Loucy (cell line): ENCODE data around the gene CFAP251.

Source experiments
- H2AFZ ChIP-seq: fragments of 200-600 bp; sonication (generic); 2 replicates; pipeline ENCODE4 v1.6.0; 2016; ENCODE audit warnings: antibody characterized with exemption, mild to moderate bottlenecking, low read length, moderate library complexity
- H3F3A ChIP-seq: fragments of 200-600 bp; 2 replicates; pipeline ENCODE4 v1.6.0; 2016; ENCODE audit warnings: antibody characterized with exemption, low read depth, mild to moderate bottlenecking
- H3K27me3 ChIP-seq: fragments of 200-600 bp; sonication (generic); 2 replicates; pipeline ENCODE4 v1.6.1; 2014; ENCODE audit warnings: low read length, mild to moderate bottlenecking; ENCODE audit not compliant: insufficient read depth, poor library complexity, severe bottlenecking
- H3K36me3 ChIP-seq: fragments of 200-600 bp; sonication (generic); 2 replicates; pipeline ENCODE4 v1.6.1; 2016; ENCODE audit warnings: low read length; ENCODE audit not compliant: insufficient read depth
- H3K4me1 ChIP-seq: fragments of 200-600 bp; sonication (generic); 2 replicates; pipeline ENCODE4 v1.5.1; 2014; ENCODE audit warnings: low read length, mild to moderate bottlenecking; ENCODE audit not compliant: insufficient read depth, poor library complexity, severe bottlenecking
- H3K4me2 ChIP-seq: fragments of 200-600 bp; sonication (generic); 2 replicates; pipeline ENCODE4 v1.6.0; 2014; ENCODE audit warnings: antibody characterized with exemption, low read length, low read depth, mild to moderate bottlenecking; ENCODE audit not compliant: poor library complexity, severe bottlenecking
- H3K4me3 ChIP-seq: fragments of 200-600 bp; sonication (generic); 2 replicates; pipeline ENCODE4 v1.5.1; 2014; ENCODE audit warnings: low read length, mild to moderate bottlenecking, mixed read lengths; ENCODE audit not compliant: poor library complexity, severe bottlenecking
- H3K79me2 ChIP-seq: fragments of 200-600 bp; sonication (generic); 2 replicates; pipeline ENCODE4 v1.6.1; 2014; ENCODE audit warnings: low read length; ENCODE audit not compliant: insufficient read depth
- H3K9ac ChIP-seq: fragments of 200-600 bp; sonication (generic); 2 replicates; pipeline ENCODE4 v1.6.0; 2014; ENCODE audit warnings: mild to moderate bottlenecking, low read depth, low read length, moderate library complexity; ENCODE audit not compliant: poor library complexity, severe bottlenecking
- H3K9me2 ChIP-seq: fragments of 200-600 bp; sonication (generic); replicated peaks from 2 replicates; pipeline ENCODE4 v1.6.1; 2016; ENCODE audit warnings: low read depth, low read length, mixed read lengths
- H3K9me3 ChIP-seq: fragments of 200-600 bp; sonication (generic); 2 replicates; pipeline ENCODE4 v1.6.1; 2014; ENCODE audit warnings: mild to moderate bottlenecking, antibody characterized with exemption, low read length, low read depth; ENCODE audit not compliant: insufficient read depth
- H4K20me1 ChIP-seq: fragments of 200-600 bp; sonication (generic); 2 replicates; pipeline ENCODE4 v1.6.0; 2014; ENCODE audit warnings: antibody characterized with exemption, low read length, mild to moderate bottlenecking; ENCODE audit not compliant: insufficient read depth, poor library complexity, severe bottlenecking
- EZH2phosphoT487 ChIP-seq: fragments of 200-600 bp; IDR thresholded peaks from 2 replicates; pipeline ENCODE4 v1.6.1; 2018; ENCODE audit warnings: antibody characterized with exemption, mild to moderate bottlenecking, moderate library complexity, borderline replicate concordance
- TF ChIP-seq, protein P1 (sequence below): fragments of 200-600 bp; sonication (generic); conservative IDR thresholded peaks from 2 replicates; pipeline ENCODE4 v1.5.1; 2014; ENCODE audit warnings: mild to moderate bottlenecking, antibody characterized with exemption, low read length

CFAP251 gene

DNA sequence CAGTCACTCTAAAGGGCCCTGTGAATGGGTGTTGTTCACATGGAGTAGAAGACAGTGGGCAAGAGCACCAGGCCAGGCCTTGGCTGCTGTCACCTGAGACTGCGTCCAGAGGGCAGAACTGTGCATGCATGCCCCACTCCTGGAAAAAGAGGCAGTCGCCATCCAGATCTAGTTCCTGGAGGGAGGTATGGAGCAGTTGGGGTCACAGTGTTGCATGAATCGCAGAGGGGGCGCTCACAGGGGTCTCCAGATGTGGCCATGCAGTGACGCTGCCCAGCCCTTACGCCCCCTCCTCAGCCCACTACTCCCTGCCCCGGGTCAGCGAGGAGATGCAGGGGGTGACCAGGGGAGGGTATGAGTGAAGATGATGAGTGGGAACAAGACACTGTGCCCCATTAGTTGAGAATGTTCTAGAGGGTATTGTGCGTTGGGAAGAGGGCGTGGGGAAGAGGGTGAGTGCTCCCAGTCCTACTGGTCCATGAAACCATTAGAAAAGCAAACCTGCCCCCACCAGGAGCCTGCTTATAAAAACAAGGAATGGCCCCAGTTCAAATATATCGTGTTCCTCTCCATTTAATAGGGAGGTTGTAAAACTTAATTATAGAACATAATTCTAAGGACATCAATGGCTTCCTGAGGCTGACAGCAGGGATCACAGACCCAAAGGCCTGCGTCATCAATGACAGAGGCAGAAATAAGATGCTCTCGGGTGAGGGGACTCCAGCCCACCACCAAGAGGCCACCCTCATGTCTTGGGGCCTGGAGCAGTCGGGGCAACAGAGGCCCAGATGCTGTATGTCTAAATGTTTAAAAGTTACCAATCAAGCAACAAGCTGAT, 71.1 kb downstream of the CFAP251 start:
- TF ChIP-seq, protein P1, sequence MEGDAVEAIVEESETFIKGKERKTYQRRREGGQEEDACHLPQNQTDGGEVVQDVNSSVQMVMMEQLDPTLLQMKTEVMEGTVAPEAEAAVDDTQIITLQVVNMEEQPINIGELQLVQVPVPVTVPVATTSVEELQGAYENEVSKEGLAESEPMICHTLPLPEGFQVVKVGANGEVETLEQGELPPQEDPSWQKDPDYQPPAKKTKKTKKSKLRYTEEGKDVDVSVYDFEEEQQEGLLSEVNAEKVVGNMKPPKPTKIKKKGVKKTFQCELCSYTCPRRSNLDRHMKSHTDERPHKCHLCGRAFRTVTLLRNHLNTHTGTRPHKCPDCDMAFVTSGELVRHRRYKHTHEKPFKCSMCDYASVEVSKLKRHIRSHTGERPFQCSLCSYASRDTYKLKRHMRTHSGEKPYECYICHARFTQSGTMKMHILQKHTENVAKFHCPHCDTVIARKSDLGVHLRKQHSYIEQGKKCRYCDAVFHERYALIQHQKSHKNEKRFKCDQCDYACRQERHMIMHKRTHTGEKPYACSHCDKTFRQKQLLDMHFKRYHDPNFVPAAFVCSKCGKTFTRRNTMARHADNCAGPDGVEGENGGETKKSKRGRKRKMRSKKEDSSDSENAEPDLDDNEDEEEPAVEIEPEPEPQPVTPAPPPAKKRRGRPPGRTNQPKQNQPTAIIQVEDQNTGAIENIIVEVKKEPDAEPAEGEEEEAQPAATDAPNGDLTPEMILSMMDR = no peak
- TF ChIP-seq EZH2phosphoT487 = no peak
- Histone ChIP-seq H3F3A (no peaks in the 10 kb centered on the region), H4K20me1 (no peaks in the 10 kb centered on the region), H3K79me2 (no peaks in the 10 kb centered on the region), H3K4me2 (no peak overlapping the region), H3K4me3 (no peak overlapping the region), H3K9me3 (no peaks in the 10 kb centered on the region), H3K9me2 (no peaks in the 10 kb centered on the region), H3K4me1 (no peaks in the 10 kb centered on the region), H3K36me3 (no peaks in the 10 kb centered on the region), H3K9ac (no peak overlapping the region), H3K27me3 (no peaks in the 10 kb centered on the region), H2AFZ (no peak overlapping the region)

DNA sequence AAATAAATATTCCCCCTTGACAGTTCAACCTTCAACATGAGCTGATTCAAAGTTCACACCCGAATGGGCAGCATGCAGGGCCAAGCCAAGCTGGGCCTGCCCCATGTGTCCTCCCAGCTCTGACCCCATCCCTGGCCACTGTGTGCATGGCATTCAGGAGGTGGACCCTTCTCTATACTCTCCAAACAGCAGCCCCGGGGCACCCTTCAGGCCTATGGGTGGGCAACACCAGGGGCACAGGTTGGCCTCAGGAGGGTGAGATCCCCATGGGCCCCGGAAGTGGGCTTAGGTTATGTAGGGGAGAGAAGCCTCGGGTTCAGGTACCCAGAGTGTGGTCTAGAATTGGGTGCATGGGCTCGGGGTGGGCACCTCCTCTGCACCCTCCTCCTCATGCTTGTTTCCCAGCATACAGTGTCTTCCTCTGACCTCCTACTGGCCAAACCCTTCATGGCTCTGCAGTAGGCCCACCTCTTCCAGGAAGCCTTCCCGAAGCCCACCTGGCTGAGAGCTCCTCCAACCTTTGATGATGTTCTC, 71.8 kb downstream of the CFAP251 start:
- Histone ChIP-seq H3K79me2 (no peaks in the 10 kb centered on the region), H3K9me3 (no peaks in the 10 kb centered on the region), H3K9ac (no peak overlapping the region), H3K4me1 (no peaks in the 10 kb centered on the region), H3K36me3 (no peaks in the 10 kb centered on the region), H3K27me3 (no peaks in the 10 kb centered on the region), H4K20me1 (no peaks in the 10 kb centered on the region), H2AFZ (no peak overlapping the region), H3K4me2 (no peak overlapping the region), H3K4me3 (no peak overlapping the region), H3K9me2 (no peaks in the 10 kb centered on the region), H3F3A (no peaks in the 10 kb centered on the region)
- TF ChIP-seq, protein P1 = no peak
- TF ChIP-seq EZH2phosphoT487 = no peak

DNA sequence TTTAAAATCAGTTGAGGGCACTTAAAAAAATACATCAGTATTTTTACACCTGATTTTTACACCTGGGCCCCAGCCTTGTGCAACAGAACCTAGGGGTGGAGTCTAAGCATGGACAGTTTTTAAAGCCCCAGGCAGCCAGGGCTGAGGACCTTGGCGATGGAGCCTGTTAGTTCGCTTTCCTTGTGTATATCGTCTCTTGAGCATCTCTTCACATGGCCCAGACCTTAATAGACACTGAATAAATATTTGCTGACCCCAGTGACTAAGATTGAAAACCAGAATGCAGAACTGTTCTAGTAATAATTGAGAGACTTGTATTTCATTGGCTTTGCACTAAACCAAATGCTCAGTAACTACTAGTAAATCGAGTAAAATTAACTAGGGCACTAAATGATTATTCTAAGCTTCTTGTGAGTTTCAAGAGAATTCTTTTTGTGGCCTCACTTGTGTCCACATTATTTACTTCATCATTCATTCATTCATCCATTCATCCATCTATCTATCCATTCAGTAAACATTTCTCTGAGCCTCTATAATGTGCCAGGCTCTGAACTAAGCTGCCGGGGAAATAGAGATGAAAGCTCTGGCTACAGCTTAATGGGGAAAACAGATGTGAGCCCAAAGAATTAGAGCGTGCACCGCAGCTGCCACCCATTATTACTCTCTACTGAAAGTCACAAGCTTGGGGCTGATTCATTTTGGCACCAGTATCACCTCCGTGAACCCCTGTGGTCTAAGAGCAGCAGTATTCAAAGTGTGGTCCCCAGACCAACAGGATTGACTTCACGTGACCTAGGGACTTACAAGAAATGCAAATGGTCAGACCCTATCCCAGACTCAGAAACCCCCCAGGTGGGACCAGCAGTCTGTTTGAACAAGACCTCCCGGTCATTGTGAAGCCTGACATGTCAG, 72.6 kb downstream of the CFAP251 start:
- Histone ChIP-seq H3K27me3 (no peaks in the 10 kb centered on the region), H2AFZ (no peak overlapping the region), H3K9me3 (no peaks in the 10 kb centered on the region), H3K79me2 (no peaks in the 10 kb centered on the region), H3K9ac (no peak overlapping the region), H3K9me2 (no peaks in the 10 kb centered on the region), H3K4me1 (no peaks in the 10 kb centered on the region), H4K20me1 (no peaks in the 10 kb centered on the region), H3F3A (no peaks in the 10 kb centered on the region), H3K4me3 (no peak overlapping the region), H3K4me2 (no peak overlapping the region), H3K36me3 (no peaks in the 10 kb centered on the region)
- TF ChIP-seq EZH2phosphoT487 = no peak
- TF ChIP-seq, protein P1 = no peak
